ENCODE results near the gene MAP1LC3B2.

The MAP1LC3B2 gene

DNA sequence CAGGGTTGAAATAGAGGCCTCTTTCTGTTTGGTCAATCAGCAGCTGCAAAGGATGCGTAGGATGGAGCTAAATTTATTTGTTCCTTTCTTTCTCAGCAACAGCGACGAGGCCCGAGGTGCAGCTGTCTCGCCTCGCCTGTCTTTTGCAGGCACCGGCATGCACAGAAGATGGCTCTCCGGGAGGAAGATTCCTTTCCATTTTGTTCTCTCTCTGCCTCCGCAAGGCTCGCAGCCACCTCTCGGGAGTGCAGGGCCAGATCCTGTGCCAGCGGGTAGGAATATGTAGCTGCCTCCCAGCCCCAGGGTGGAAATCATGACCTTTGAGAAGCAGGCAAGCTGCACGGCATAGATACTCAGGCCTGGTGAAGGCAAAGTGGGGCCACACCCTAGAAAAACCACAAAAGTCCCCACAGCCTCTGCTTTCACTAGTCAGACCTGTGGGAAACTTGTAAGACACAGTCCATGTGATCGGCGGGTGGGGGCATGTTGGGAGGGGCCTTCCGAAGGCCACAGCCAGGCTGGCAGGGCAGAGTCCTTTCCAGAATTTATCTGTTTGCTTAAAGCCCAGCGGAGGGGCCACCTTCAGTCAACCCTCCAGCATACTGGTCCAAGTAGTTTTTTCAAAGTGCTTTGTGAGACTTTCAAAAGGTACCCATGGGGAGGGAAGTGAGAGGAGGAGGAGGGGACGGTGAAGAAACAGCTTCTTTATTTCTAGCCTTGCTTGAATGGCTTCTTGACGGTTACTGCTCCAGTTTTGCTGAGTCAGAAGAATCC lies at the start of gene MAP1LC3B2:
Gene MAP1LC3B2, plus strand, starts transcription at position 220 of the 774 bp plus-strand sequence. CDS start 16,562 bp downstream, outside the sequence.
- no peak for DNase-seq

DNA sequence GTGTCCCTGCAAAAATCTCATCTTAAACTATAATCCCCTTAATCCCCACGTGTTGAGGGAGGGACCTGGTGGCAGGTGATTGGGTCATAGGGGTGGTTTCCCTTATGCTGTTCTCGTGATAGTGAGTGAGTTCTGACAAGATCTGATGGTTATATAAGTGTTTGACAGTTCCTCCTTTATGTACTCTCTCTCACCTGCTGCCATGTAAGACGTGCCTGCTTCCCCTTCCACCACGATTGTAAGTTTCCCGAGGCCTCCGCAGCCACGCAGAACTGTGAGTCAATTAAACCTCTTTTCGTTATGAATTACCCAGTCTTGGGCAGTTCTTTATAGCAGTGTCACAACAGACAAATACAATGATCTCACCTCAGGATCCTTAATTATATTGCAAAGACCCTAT lies 45.2 kb upstream of the MAP1LC3B2 start:
- DNase-seq = no peak

DNA sequence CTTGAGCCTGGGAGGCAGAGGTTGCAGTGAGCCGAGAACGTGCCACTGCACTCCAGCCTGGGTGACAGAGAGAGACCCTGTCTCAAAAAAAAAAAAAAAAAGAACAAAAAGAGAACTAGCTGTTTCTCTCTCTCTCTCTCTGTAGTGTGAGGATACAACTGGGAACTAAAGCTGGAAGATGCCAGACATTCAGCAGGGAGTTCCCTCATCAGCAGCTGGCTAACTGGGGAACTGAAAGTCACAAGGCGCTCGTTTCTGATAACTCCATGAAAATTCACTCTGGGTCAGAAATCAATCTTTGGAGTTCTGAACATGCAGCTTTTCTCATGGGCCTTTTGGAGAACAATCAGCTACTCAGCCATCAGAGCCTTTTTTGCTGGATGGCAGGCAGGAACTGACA lies 43.5 kb upstream of the MAP1LC3B2 start:
- no peak for DNase-seq

DNA sequence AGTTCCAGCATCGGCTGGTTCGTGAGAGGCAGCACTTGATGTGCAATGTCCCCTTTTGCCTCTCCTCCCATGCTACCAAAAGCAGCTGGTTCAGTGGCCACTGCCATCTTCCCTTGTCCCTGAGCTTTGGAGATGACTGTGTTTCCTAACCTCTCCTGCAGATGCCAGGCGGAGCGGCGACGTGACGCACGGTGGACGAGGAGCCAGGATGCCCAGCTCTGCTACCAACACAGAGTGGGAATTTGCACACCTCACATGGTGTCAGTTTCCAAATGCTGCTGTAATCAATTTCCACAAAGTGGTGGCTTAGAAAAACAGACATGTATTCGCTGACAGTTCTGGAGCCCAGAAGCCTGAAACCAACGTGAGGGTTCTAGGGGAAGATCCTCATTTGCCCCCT lies 42.5 kb upstream of the MAP1LC3B2 start:
- no peak for DNase-seq

DNA sequence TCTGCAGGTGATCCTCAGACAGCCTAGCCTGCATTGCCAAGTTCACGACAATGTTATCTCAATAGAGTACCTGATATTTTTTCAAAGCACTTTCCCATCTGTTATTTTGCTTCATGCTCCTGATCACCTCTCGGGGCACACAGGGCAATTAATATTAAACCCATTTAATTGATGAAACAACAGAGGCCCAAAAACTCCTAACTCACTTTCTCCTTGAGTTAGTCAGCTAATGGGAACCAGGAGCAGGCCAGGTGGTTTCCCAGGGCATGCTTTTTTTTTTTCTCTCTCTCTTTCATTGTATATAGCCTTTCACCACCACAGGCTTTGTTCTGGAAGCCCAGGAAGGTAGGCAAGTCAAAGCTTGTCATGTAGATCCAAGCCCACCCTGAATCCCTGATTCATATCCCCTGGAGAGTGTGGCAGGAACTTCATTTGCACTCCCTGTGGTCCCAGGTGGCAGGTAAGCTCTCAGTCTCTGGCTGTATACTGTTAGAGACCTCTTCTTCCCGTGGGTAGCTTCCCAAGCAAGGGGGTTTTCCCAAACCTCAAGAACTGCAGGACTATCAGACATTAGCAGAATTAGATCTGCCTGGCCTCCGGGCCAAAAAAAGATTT lies 41.6 kb upstream of the MAP1LC3B2 start:
- DNase-seq = no peak

DNA sequence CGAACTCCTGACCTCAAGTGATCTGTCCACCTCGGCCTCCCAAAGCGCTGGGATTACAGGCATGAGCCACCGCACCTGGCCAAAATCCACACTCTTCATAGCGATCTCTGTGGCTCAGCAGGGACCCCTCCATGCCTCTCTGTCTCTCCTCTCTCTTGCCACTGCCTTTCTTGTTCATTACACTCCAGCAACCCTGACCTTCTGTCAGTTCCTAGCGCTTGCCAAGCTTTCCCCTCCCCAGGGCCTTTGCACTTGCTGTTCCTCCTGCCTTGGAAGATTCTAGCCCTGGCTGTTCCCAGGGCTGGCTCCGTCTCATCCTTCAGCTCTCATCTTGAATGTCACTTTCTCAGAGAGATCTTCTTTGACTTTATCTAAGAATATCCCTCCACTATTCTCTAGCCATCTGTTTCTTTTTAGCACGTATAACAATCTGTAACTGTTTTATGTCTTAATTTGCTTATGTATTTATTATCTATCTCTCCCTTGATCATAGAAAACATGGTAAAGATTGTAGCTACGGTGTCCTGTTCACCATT lies 38.9 kb upstream of the MAP1LC3B2 start:
- DNase-seq = no peak

DNA sequence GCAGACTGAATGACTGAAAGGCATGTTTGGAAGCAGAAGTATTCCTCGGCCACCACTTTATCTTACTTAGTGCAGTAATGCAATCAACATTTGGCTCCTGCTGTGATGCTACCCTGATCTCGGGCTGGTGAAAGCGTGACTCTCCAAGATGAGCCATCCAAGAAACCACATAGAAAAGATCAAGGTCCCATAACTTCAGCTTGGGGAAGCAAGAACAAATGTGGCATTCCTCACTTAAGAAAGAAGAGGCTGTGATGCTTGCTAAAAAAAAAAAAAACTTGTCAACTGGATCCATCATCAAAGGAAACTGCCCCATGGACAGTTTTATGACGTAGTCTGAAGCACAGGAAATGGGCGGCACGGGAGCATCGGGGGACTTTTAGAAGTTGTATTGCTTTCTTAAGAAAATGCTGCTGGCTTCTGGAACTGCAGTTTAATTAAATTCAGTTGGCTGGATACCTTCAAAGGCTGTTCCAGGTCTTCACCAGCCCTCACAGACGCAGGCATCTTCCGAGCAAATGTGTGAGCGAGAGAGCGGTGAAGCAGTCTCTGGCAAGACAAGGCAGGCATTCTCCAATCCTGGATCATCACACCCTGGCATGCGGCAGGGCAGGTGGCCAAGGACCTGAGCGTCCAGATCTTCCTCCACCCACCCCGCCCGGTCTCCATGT lies 38.2 kb upstream of the MAP1LC3B2 start:
- DNase-seq = no peak

DNA sequence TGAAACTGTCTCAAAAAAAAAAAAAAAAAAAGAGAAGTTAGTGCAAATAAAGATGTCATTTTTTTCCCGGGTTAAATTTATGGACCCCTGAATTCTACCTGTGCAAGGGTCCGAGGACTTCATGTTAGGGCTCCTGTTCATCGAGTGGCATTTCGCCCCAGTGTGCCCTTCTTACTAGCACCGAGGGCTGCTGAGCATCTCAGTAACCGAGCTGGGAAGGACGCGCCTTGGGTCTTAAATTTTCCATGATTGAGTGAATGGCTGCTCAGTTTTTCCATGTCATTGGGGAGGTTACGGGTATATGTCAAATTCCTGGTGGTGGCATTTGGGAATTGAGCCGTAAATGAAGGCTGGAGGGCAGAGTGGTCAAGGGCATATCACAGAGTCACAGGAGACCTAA lies 34.9 kb upstream of the MAP1LC3B2 start:
- no peak for DNase-seq

DNA sequence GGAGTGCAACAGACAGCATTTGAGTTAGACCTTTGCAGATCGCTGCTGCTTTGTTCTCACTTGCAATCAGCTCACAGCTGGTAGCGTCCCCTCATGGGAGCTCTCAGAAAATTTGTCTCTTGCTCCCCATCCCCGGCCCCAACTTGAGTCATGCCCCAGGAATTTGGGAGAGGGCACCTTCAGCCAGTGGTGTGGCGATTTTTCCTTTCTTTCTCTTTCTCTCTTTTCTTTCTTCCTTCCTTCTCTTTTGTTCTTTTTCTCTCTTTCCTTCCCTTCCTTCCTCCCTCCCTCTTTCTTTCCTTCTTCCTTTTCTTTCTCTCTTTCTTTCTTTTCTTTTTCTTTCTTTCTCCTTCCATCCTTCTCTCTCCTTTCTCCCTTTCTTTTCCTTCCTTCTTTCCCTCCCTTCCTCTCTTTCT lies 34.2 kb upstream of the MAP1LC3B2 start:
- no peak for DNase-seq

DNA sequence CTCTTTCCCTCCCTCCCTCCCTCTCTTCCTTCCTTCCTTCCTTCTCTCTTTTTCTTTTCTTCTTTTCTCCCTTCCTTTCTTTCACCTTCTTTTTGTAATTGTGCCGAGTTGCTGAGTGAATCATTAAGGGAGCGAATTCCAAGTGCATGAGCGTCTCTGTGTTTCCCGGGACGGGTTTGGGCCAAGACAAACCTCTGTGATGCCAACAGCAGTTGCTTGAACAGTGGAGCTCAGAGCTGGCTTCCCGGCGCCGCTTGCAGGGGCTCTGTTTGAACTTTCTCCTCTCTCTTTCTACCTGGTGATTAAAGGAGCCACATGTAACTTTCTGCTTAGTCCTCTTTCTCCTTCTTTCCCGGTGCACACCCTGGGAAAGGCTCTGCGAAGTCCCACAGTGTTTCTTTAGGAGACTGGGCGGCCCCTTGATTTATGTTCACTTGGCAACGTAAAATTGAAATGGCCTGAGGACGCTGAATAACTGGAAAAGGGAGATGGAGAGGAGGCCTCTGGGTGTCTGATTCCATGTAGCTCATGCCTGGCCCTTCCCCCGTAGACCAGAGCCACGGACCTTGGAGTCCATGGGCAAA lies 33.7 kb upstream of the MAP1LC3B2 start:
- no peak for DNase-seq

DNA sequence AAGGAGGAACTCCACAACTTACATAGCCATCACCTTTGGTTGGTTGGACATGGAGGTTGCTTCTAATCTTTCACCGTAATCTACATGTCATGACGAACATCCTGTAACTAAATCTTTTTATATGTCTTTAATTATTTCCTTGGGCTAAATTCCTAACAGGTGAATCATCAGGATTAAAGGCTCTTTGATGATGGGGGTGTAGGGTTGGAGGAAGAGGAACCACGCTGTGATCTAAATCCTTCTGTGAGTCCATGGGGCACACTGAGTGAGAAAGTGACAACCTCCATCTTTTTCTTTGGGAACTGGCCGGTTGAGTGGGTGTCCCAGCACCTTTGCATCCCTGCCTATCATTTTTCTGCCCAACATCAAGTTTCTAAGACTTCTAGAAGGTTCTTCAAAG lies 31.1 kb upstream of the MAP1LC3B2 start:
- no peak for DNase-seq

DNA sequence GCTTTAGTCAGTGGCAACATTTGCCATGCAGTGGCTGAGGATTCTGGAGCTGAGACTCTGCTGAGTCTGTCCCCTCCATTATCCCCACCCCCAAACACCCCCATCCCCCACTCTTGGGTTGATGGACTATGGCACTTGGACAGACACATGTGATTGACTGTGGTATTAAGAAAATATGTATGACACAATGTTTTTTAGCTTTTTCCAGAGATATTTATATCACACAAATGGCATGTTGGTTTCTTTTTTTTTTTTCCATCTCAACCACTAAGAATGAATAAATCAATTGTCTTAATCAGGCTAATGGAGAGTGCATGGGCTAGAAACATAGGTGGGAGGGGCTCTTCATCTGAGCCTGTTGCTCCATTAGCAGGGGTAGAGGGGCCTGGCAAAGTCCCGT lies 30.7 kb upstream of the MAP1LC3B2 start:
- no peak for DNase-seq

DNA sequence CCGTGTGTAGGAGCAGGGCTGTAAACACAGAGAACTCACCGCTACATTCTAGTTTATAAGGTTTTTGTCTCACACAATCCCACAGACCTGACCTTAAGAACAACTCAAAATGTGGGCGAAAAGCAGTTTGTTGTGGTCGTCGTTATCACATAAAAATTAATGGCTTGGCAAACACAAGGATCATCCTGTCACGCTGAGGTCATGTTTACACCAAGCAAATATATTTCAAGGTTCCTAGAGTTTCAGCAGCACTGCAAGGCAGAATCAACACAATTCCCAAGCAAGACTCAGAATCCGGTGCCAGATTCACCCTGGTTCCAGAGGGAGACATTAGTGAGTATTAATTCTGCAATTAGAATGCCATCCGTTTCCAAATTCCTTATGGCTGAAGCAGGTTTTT lies 30.1 kb upstream of the MAP1LC3B2 start:
- DNase-seq = no peak

DNA sequence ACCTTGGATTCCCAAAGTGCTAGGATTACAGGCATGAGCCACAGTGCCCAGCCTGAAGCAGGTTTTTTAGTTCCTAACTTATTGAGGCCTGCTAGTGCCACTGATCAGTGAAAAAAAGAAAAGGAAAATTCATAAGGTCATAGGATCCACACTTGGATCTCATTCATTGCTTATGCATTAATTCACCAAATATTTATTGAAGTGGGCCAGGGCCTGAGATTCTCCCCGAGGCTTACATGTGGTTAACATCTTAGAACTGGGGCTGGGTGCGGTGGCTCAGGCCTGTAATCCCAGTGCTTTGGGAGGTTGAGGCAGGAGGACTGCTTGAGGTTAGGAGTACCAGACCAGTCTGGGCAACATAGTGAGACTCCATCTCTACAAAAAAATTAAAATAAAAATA lies 29.5 kb upstream of the MAP1LC3B2 start:
- no peak for DNase-seq

DNA sequence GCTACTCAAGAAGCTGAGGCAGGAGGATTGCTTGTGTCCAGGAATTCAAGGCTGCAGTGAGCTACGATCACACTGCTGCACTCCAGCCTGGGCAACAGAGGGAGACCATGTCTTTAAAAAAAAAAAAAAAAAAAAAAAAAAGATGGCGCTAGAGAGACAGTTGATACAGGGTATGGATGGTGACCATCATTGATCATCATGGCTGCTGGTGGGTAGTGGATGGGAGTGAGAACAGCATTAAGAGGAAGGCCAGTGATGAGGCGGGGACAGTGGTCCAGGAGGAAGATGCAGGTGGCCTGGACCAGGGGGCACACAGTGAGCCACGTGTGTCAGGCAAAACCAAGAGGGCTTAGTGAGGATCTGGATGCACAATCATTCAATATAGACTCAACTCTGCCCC lies 26.8 kb upstream of the MAP1LC3B2 start:
- DNase-seq = no peak

DNA sequence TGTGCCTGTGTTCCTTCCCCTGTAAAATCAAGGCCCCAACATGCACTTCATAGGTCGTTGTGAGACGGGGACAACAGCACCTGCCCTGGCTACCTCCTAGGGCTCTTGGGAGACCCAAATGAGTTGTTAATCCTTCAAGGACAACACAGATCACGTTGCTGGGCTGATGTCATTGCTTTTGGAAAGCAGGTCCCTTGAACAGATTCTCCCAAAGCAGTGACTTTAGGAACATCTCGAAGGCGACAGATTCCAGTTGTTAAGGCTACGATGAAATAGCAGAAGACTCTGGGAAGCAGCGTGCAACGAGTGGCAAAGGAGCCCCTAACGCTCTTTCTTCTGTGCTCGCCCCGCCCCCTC lies 26.2 kb upstream of the MAP1LC3B2 start:
- no peak for DNase-seq

DNA sequence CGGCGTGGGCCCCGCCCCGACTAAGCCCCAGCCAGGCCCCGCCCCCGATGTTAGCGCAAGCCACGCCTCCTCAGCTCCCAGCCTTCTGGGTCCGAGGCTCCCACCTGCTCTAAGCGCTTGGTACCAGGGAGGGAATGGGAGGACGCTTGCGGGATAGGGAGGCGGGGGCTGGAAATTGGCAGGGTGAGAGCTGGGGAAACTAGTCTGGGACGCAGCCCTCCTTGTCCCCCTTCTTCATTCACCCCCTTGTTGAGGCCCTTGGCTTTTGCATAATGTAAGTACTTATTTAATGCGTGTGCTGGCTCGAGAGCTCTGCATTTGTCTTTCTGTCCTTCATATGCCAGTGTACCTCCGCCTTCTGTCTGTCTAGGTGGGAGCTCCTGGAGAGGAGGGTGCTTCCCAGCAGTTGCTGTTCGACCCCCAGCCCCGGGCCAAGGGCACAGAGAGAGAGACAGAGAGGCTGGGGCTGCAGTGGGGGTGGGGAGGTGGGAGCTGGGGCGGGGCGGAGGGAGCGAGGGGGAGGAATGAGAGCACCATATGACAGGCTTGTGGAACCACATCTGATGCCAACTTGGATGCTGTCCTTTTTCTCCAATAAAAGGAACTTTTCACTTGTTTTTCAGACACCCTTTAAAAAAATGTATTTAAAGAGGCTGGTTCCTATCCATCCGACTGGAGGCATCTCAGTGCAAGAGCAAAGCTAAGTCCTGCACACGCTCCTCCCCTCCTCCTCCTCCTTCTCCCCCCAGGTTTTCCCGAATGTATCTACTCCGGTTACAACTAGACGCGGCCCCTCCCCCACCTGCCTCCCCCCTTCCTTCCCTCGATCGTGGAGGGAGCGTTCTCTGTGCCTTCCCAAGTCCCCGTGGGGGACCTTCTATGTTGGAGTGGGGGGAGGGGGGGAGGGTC lies 25.6 kb upstream of the MAP1LC3B2 start:
- no peak for DNase-seq

DNA sequence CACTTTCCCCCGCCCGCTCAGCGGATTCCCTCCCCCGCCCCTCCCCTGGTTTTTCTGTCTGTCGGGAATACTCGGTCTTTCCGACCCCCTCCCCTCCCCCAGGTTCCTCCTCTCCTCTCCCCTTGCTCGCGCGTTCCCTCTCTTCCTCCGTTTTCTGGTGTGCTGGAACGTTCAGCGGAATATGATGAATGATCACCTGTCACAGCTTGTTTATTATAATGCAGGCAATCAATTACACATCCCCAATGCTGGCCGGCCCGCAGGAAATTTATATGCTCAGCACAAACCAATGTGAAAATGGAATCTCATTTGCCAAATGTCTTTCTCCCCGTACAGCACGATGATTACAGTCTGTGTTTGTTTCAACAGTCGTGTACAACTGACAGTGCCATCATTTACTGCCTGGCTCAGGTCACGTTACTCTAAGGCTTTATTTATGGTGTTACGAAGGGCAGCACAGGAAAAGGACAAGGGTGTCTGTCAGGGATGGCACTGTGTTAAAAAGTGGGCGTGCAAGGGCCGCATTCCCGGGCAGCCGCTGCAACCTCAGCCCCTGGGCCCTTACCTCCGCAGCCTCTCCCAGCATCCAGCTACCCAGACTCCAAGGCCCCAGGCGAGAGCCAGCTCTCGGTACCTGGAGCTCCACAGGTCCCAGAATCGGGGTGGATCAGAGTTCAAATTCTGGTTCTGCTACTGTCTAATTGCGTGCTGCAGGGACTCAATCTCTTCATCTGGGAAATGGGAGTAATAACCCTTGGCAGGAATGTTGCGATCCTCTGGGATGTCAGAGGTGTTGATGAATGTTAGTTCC lies 24.7 kb upstream of the MAP1LC3B2 start:
- no peak for DNase-seq

DNA sequence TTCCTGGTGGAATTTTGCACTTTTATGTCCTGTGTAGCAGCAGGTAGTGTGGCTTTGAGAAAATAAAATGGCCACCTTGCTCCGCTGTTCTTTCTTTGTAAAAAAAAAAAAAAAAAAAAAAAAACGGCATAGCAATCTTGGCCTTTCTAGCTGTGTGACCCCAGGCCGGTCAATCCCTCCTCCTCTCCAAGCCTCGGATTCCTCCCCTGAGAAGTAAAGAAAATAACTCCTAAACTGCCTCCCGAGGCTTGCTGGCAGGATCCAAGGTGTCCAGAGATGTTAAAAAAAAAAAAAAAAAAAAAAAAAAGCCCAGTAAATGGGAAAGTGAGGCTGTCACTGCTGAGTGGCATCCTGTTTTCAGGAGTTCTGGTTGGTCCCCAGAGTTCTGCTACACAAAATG lies 23.9 kb upstream of the MAP1LC3B2 start:
- DNase-seq = no peak

DNA sequence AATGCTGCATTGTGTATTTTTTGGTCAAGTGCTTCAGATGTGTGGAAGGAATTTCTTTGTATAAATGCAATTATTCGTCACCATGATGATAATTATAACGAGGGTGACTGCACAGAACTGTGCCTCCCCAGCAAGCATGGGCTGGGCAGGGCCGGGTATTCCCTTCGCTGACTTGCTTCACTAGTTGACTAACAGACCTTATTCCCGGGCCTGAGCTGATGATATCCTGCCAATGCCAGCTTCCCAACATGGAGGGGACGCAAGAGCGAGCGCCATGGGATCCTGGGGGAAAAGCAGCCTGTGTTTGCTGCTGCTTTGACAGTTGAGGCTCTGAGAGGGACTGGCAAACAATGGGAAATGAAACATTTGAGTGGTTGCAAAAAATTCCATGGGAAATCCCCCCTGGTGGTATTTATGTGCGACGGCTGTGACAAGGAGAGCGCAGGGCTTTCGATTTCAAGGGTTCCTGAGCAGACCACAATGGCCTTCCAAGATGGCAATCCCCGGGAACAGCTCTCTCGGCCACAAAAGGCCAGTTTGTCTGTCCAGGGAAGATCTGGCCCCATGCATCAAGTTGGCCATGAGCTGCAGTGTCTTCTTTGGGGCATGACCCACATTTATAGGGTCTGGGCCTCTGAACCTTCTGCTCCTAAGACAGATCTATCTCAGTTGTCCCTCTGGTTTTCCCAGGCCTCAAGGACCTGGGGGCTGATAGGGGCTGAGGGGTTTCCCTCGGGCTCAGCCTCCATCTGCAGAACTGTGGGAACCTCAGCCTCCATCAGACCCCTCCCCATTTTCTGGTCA lies 21.9 kb upstream of the MAP1LC3B2 start:
- no peak for DNase-seq

DNA sequence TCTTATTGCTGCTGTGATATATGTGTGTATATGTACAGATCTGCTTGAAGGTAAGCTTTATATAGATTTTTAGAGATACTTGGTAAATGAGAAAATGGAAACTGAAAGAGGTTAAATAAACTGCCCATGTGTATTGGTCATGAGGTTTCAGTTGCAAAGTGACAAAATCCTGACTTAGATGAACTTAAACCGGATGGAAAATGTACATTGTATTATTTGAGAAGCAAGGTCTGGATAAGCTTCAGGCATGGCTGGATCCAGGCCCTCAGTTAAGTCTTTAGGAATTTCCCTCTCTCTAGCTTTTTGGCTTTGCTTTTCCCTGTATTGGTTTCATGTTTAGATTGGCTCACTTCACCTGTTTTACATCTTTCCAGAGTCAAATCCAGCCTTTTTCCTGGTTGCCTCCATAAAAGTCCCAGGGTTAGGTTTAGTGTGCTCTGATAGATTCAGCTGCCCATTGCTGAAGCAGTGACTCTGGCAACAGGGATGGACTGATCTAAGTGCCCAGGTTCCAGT lies 21.0 kb upstream of the MAP1LC3B2 start:
- no peak for DNase-seq

Measured in COR-L47 (cell line).